K562 (cell line): Measurements from ENCODE around the gene SLC14A1. TPM values are rescaled to one million over a fixed set of nuclear protein-coding genes. Genes with fewer than 3 reads are reported as not detected.

Experiments used
- ATAC-seq: fragments of 200-7000 bp; cut with Tn5 transposase; 3 replicates; pipeline ENCODE4 v1.9.1; 2020; ENCODE audit warnings: moderate library complexity
- BruUV-seq: library from RNA; stranded (reverse); fragments of 400-500 nt; replicated peaks from 2 replicates; lab custom pipeline; 2021; lab: Mats Ljungman, UMichigan
- CTCF ChIA-PET: fragments of 300-600 bp; formaldehyde crosslinking; extraction: SDS; loops from one replicate; lab custom pipeline; 2021; ENCODE audit warnings: low intra/inter-chr PET ratio; lab: Yijun Ruan, JAX
- POLR2A ChIA-PET: fragments of 300-600, 350-650 bp; sonication (Branson Sonifier 250); formaldehyde crosslinking; extraction: SDS; loops from one replicate; lab custom pipeline; 2021; ENCODE audit warnings: antibody characterized with exemption, inconsistent platforms; lab: Yijun Ruan, JAX
- DNase-seq, 4 experiments: peaks; one replicate each; pipeline versions ENCODE4 v3.0.0 to v3.0.0-alpha.2; 2011 to 2018; ENCODE audit warnings: low spot score in 3 of 4, mixed read lengths in 3 of 4; ENCODE audit errors: extremely low read depth in 1 of 4
- FAIRE-seq: peaks from 2 replicates; lab custom pipeline; 2011; peaks lifted over from hg19 to GRCh38; lab: Jason Lieb, UNC
- H2AFZ ChIP-seq: 2 replicates; pipeline ENCODE4 v1.6.0; 2011; ENCODE audit warnings: low read depth, low read length, control low read depth, inconsistent platforms
- H3K27ac ChIP-seq: fragments of 200-600 bp; 3 replicates; pipeline ENCODE4 v1.8.0; 2011; ENCODE audit warnings: low read depth, mild to moderate bottlenecking, control low read depth, inconsistent platforms, low read length, moderate library complexity, mixed read lengths; ENCODE audit errors: extremely low read depth
- H3K27me3 ChIP-seq, 2 experiments: fragments of 300-600 bp in 1 of 2; 2 replicates in 1 of 2; 3 replicates in 1 of 2; pipeline versions ENCODE4 v1.6.0 to v1.8.0; 2011; ENCODE audit warnings: inconsistent platforms in 2 of 2, low read length in 2 of 2, mild to moderate bottlenecking in 1 of 2, mixed read lengths in 1 of 2, moderate library complexity in 1 of 2; ENCODE audit not compliant: control insufficient read depth in 2 of 2, insufficient read depth in 2 of 2
- H3K36me3 ChIP-seq: fragments of 300-600 bp; 3 replicates; pipeline ENCODE4 v1.8.0; 2011; ENCODE audit warnings: mild to moderate bottlenecking, low read length, inconsistent platforms; ENCODE audit not compliant: control insufficient read depth, insufficient read depth
- H3K4me1 ChIP-seq, 2 experiments: fragments of 200-600 bp in 1 of 2; replicated peaks in 1 of 2; 2 replicates in 1 of 2; 3 replicates in 1 of 2; pipeline versions ENCODE4 v1.5.1 to v1.8.0; 2011; ENCODE audit warnings: inconsistent platforms in 2 of 2, low read length in 2 of 2, mild to moderate bottlenecking in 1 of 2, mixed read lengths in 1 of 2, moderate library complexity in 1 of 2; ENCODE audit not compliant: control insufficient read depth in 2 of 2, insufficient read depth in 2 of 2
- H3K4me2 ChIP-seq: 2 replicates; pipeline ENCODE4 v1.6.1; 2011; ENCODE audit warnings: low read length, control low read depth, inconsistent platforms, mixed read lengths; ENCODE audit not compliant: insufficient read depth
- H3K4me3 ChIP-seq: fragments of 200-600 bp; sonication (generic), shearing (Covaris generic); 2 replicates; pipeline ENCODE4 v1.5.1; 2016; ENCODE audit warnings: control low read depth, inconsistent platforms
- H3K79me2 ChIP-seq: fragments of 200-600 bp; 3 replicates; pipeline ENCODE4 v1.8.0; 2011; ENCODE audit warnings: low read length, inconsistent platforms; ENCODE audit not compliant: control insufficient read depth, insufficient read depth
- H3K9ac ChIP-seq, 2 experiments: 2 replicates each; pipeline versions ENCODE4 v1.6.0 to v1.6.1; 2011; ENCODE audit warnings: low read depth in 2 of 2, low read length in 2 of 2, control low read depth in 1 of 2, inconsistent platforms in 1 of 2, mild to moderate bottlenecking in 1 of 2, mixed read lengths in 1 of 2; ENCODE audit not compliant: insufficient read depth in 1 of 2
- H3K9me1 ChIP-seq: one replicate; pipeline ENCODE4 v1.6.0; 2011; ENCODE audit warnings: inconsistent platforms, mild to moderate bottlenecking, low read length, moderate library complexity; ENCODE audit not compliant: control insufficient read depth, insufficient read depth
- H3K9me3 ChIP-seq: replicated peaks from 2 replicates; pipeline ENCODE4 v1.5.1; 2011; ENCODE audit warnings: low read depth, low read length, inconsistent platforms; ENCODE audit not compliant: control insufficient read depth, insufficient read depth
- H4K20me1 ChIP-seq: replicated peaks from 2 replicates; pipeline ENCODE4 v1.6.1; 2011; ENCODE audit warnings: low read length, inconsistent platforms, mixed read lengths; ENCODE audit not compliant: control insufficient read depth, insufficient read depth
- AFF4 ChIP-seq: sonication (generic); formaldehyde crosslinking; IDR thresholded peaks from 2 replicates; pipeline ENCODE4 v1.8.0; 2023; ENCODE audit warnings: mild to moderate bottlenecking, missing genetic modification reagents
- ATF3 ChIP-seq, 2 experiments: fragments of 450-650 bp in 1 of 2; sonication (generic) in 1 of 2; formaldehyde crosslinking in 1 of 2; IDR thresholded peaks in 1 of 2; conservative IDR thresholded peaks in 1 of 2; 2 replicates each; pipeline versions ENCODE4 v1.6.1 to v1.8.1; 2016 to 2023; ENCODE audit warnings: mild to moderate bottlenecking in 2 of 2, moderate library complexity in 2 of 2, inconsistent platforms in 1 of 2, missing genetic modification reagents in 1 of 2
- ATF7 ChIP-seq: fragments of 450-650 bp; IDR thresholded peaks from 2 replicates; pipeline ENCODE4 v1.7.1; 2014; ENCODE audit warnings: mild to moderate bottlenecking, moderate library complexity
- CEBPB ChIP-seq: fragments of 450-650 bp; IDR thresholded peaks from 2 replicates; pipeline ENCODE4 v1.6.1; 2016; ENCODE audit warnings: missing genetic modification characterization, missing compliant biosample characterization
- CREB3 ChIP-seq: fragments of 450-650 bp; conservative IDR thresholded peaks from 2 replicates; pipeline ENCODE4 v1.6.1; 2016; ENCODE audit warnings: missing genetic modification characterization, low read depth, mild to moderate bottlenecking, missing compliant biosample characterization, moderate library complexity
- DMBX1 ChIP-seq: fragments of 250-450 bp; sonication (Bioruptor Pico); IDR thresholded peaks from 2 replicates; pipeline ENCODE4 v1.8.0; 2022; ENCODE audit warnings: inconsistent platforms, mild to moderate bottlenecking, moderate library complexity, borderline replicate concordance
- KHSRP ChIP-seq: fragments of 450-650 bp; IDR thresholded peaks from 2 replicates; pipeline ENCODE4 v1.6.1; 2017
- MAFG ChIP-seq: fragments of 450-650 bp; conservative IDR thresholded peaks from 2 replicates; pipeline ENCODE4 v1.6.1; 2016; ENCODE audit warnings: missing genetic modification characterization, missing compliant biosample characterization
- NR2F6 ChIP-seq: fragments of 450-650 bp; formaldehyde crosslinking; IDR thresholded peaks from 2 replicates; pipeline ENCODE4 v1.4.0; 2020; ENCODE audit warnings: mild to moderate bottlenecking
- RBM15 ChIP-seq: fragments of 200-400 bp; formaldehyde crosslinking; IDR thresholded peaks from 2 replicates; pipeline ENCODE4 v1.6.1; 2018; ENCODE audit warnings: mild to moderate bottlenecking, low read length, moderate library complexity; ENCODE audit not compliant: insufficient read depth
- SNIP1 ChIP-seq: fragments of 450-650 bp; IDR thresholded peaks from 2 replicates; pipeline ENCODE4 v1.7.1; 2017; ENCODE audit warnings: low read depth, mild to moderate bottlenecking
- ZBTB5 ChIP-seq: fragments of 450-650 bp; IDR thresholded peaks from 2 replicates; pipeline ENCODE4 v1.6.1; 2017; ENCODE audit warnings: antibody characterized with exemption
- ZBTB7A ChIP-seq: IDR thresholded peaks from 2 replicates; pipeline ENCODE4 v1.6.1; 2011; ENCODE audit warnings: low read depth, mild to moderate bottlenecking, low read length, moderate library complexity, borderline replicate concordance; ENCODE audit not compliant: control insufficient read depth
- ZNF175 ChIP-seq: fragments of 200-800 bp; sonication (Bioruptor generic); IDR thresholded peaks from 2 replicates; pipeline ENCODE4 v1.6.1; 2016; ENCODE audit warnings: low read depth, mild to moderate bottlenecking, missing genetic modification characterization, missing compliant biosample characterization
- ZNF445 ChIP-seq: fragments of 250-450 bp; sonication (Bioruptor Pico); IDR thresholded peaks from 2 replicates; pipeline ENCODE4 v1.4.0; 2020; ENCODE audit warnings: low read depth, mild to moderate bottlenecking, moderate library complexity
- ZNF75A ChIP-seq: fragments of 450-650 bp; formaldehyde crosslinking; IDR thresholded peaks from 2 replicates; pipeline ENCODE4 v1.4.0; 2020; ENCODE audit warnings: mild to moderate bottlenecking
- in situ Hi-C: fragments of 300-500 bp; cut with MboI; formaldehyde crosslinking; loops from 4 replicates; pipeline ENCODE4 v1.15.0; 2018; ENCODE audit warnings: inconsistent platforms, mixed read lengths
- intact Hi-C: fragments of 100-400 bp; cut with micrococcal nuclease; formaldehyde crosslinking; loops from 2 replicates; pipeline ENCODE4 v1.14.2; 2022
- polyA plus RNA-seq, 8 experiments: library from polyadenylated mRNA; depleted of rRNA in 4 of 8; stranded (reverse) in 5 of 8; unstranded in 3 of 8; fragments of >200 nt; fragmentation: Nextera tagmentation in 2 of 8; fragmentation: Illumina TruSeq in 1 of 8; extraction: Ambion mirVana in 2 of 8; extraction: Trizol in 1 of 8; gene quantifications; 2 replicates each; pipeline versions ENCODE4 v1.2.1 to v1.2.3, GENCODE V29; 2011 to 2014; ENCODE audit warnings: inconsistent platforms in 1 of 8, missing spikeins in 1 of 8
- total RNA-seq, 7 experiments: library from RNA; depleted of rRNA in 6 of 7; stranded (reverse); fragments of >200 nt in 6 of 7; fragmentation: Illumina TruSeq in 2 of 7; extraction: Trizol in 2 of 7; gene quantifications; 2 replicates each; pipeline versions ENCODE4 v1.2.1 to v1.2.3, GENCODE V29; 2011 to 2021; ENCODE audit warnings: low replicate concordance in 1 of 7

Gene SLC14A1
- total and polyA plus RNA-seq, 9 of the 15 experiments (the other 6 are each of a cell fraction or from before 2014, with no cell fraction given): 0.14 to 0.40 (median 0.20) TPM; not detected in 6

GRCh38 chr18:45774065-45774521 is 50.1 kb downstream of the SLC14A1 start:
- FAIRE-seq (no peak), DNase-seq (no peak), ATAC-seq (no peak)
- ChIA-PET POLR2A (no interaction called here), CTCF (no interaction called here)
- H3K79me2 ChIP-seq: no peaks in the 10 kb centered on the region
- no peak overlapping the region for H2AFZ ChIP-seq
- BruUV-seq: no TSS peak
- peaks cover 0 to 6% of the 10 kb centered on the region in 2 experiments; a peak in 2 of 5 replicates for H3K27me3 ChIP-seq
- intact Hi-C loops (no loop called here), in situ Hi-C loops (no loop called here)
- peaks cover 0 to 7% of the 10 kb centered on the region in 2 experiments; a peak in 2 of 5 replicates for H3K4me1 ChIP-seq
- H3K36me3 ChIP-seq: no peaks in the 10 kb centered on the region
- H3K4me3 ChIP-seq: no peak overlapping the region
- no peak overlapping the region for H3K9ac ChIP-seq
- H3K9me1 ChIP-seq: no peaks in the 10 kb centered on the region
- no peak overlapping the region for H3K4me2 ChIP-seq
- no peaks in the 10 kb centered on the region for H3K9me3 ChIP-seq
- H3K27ac ChIP-seq: no peak overlapping the region
- no peaks in the 10 kb centered on the region for H4K20me1 ChIP-seq
- no peak for TF ChIP-seq ZNF445
- no peak for TF ChIP-seq RBM15
- TF ChIP-seq ZBTB7A: no peak
- TF ChIP-seq CREB3 (tag): no peak
- no peak for TF ChIP-seq ATF3 (IDR thresholded peaks at IDR 0.05)
- TF ChIP-seq ATF3 (CRISPR knock-in tag; conservative IDR thresholded peaks at IDR 0.05): no peak
- TF ChIP-seq ZBTB5: no peak
- TF ChIP-seq KHSRP: no peak
- TF ChIP-seq CEBPB: no peak
- TF ChIP-seq DMBX1 (CRISPR knock-in tag): no peak
- TF ChIP-seq MAFG: no peak
- TF ChIP-seq ATF7: no peak
- TF ChIP-seq AFF4 (CRISPR knock-in tag): no peak
- no peak for TF ChIP-seq ZNF75A
- TF ChIP-seq ZNF175 (CRISPR knock-in tag): no peak
- TF ChIP-seq SNIP1: no peak
- no peak for TF ChIP-seq NR2F6 (CRISPR knock-in tag)
